Keratinocyte (primary cell): ENCODE data around the gene D2HGDH. TPM values are rescaled to one million over a fixed set of nuclear protein-coding genes. Genes with fewer than 3 reads are reported as not detected.

Experiments used
- DNase-seq: peaks from one replicate; pipeline ENCODE4 v3.0.0-alpha.2; 2011; ENCODE audit warnings: low read depth, missing footprints, low spot score
- FAIRE-seq: peaks from 2 replicates; lab custom pipeline; 2011; peaks lifted over from hg19 to GRCh38; lab: Jason Lieb, UNC
- H2AFZ ChIP-seq: 2 replicates; pipeline ENCODE4 v1.6.0; 2012; ENCODE audit warnings: low read length, control low read depth, inconsistent platforms; ENCODE audit not compliant: control insufficient read depth
- H3K27ac ChIP-seq: 2 replicates; pipeline ENCODE4 v1.5.1; 2011; ENCODE audit warnings: low read length; ENCODE audit not compliant: control insufficient read depth, insufficient read depth
- H3K27me3 ChIP-seq: 3 replicates; pipeline ENCODE4 v1.6.0; 2011; ENCODE audit warnings: low read length; ENCODE audit not compliant: control insufficient read depth, insufficient read depth; ENCODE audit errors: extremely low read depth
- H3K36me3 ChIP-seq, 2 experiments: 2 replicates in 1 of 2; 3 replicates in 1 of 2; pipeline ENCODE4 v1.5.1; 2011; ENCODE audit warnings: low read length in 2 of 2, mild to moderate bottlenecking in 1 of 2; ENCODE audit not compliant: control insufficient read depth in 2 of 2, insufficient read depth in 2 of 2; ENCODE audit errors: extremely low read depth in 1 of 2
- H3K4me1 ChIP-seq: 3 replicates; pipeline ENCODE4 v1.5.1; 2011; ENCODE audit warnings: low read length; ENCODE audit not compliant: control insufficient read depth, insufficient read depth; ENCODE audit errors: extremely low read depth
- H3K4me2 ChIP-seq: 3 replicates; pipeline ENCODE4 v1.6.0; 2011; ENCODE audit warnings: low read depth, low read length; ENCODE audit not compliant: control insufficient read depth, insufficient read depth; ENCODE audit errors: extremely low read depth
- H3K4me3 ChIP-seq, 3 experiments: fragments of 200-600 bp in 1 of 3; sonication (generic) in 1 of 3; 2 replicates in 2 of 3; 3 replicates in 1 of 3; pipeline ENCODE4 v1.5.1; 2011 to 2016; ENCODE audit warnings: low read length in 3 of 3, mild to moderate bottlenecking in 3 of 3, control low read depth in 2 of 3, inconsistent platforms in 1 of 3, low read depth in 1 of 3, mixed read lengths in 1 of 3, mixed run types in 1 of 3, moderate library complexity in 1 of 3; ENCODE audit not compliant: control insufficient read depth in 2 of 3, insufficient read depth in 2 of 3; ENCODE audit errors: extremely low read depth in 1 of 3
- H3K79me2 ChIP-seq: 2 replicates; pipeline ENCODE4 v1.6.0; 2012; ENCODE audit warnings: low read length; ENCODE audit not compliant: control insufficient read depth, insufficient read depth
- H3K9ac ChIP-seq: 3 replicates; pipeline ENCODE4 v1.6.0; 2011; ENCODE audit warnings: low read length; ENCODE audit not compliant: control insufficient read depth, insufficient read depth; ENCODE audit errors: extremely low read depth
- H3K9me1 ChIP-seq: 3 replicates; pipeline ENCODE4 v1.6.0; 2011; ENCODE audit warnings: low read length; ENCODE audit not compliant: control insufficient read depth, insufficient read depth; ENCODE audit errors: extremely low read depth
- H3K9me3 ChIP-seq: 2 replicates; pipeline ENCODE4 v1.5.1; 2012; ENCODE audit warnings: low read depth, low read length; ENCODE audit not compliant: control insufficient read depth
- H4K20me1 ChIP-seq: 3 replicates; pipeline ENCODE4 v1.6.0; 2011; ENCODE audit warnings: low read length; ENCODE audit not compliant: control insufficient read depth, insufficient read depth; ENCODE audit errors: extremely low read depth
- EZH2 ChIP-seq: IDR thresholded peaks from one replicate; pipeline ENCODE4 v1.6.1; 2012; ENCODE audit warnings: inconsistent platforms, mild to moderate bottlenecking, low read length, moderate library complexity
- dilution Hi-C: fragments of 300-500 bp; cut with MboI; formaldehyde crosslinking; loops from one replicate; pipeline ENCODE4 v1.7.0; 2020; ENCODE audit warnings: low sequenced_read_pairs; ENCODE audit not compliant: extremely low pct_ligation_motif_present
- polyA plus RNA-seq, 5 experiments: library from polyadenylated mRNA; depleted of rRNA in 3 of 5; stranded (reverse) in 3 of 5; stranded (forward) in 1 of 5; unstranded in 1 of 5; fragments of >200 nt; gene quantifications; 1 replicate in 1 of 5; 2 replicates in 3 of 5; 3 replicates in 1 of 5; pipeline versions ENCODE4 v1.2.1 to v1.2.3, GENCODE V29; 2011 to 2012; ENCODE audit warnings: missing spikeins in 2 of 5, low read depth in 1 of 5, low replicate concordance in 1 of 5
- TF ChIP-seq, protein P1 (sequence below), 3 experiments: IDR thresholded peaks in 1 of 3; conservative IDR thresholded peaks in 1 of 3; optimal IDR thresholded peaks in 1 of 3; 2 replicates in 2 of 3; 3 replicates in 1 of 3; pipeline versions ENCODE3 to v1.5.1; 2011; ENCODE audit warnings: low read length in 3 of 3, mild to moderate bottlenecking in 3 of 3, moderate library complexity in 2 of 3, control low read depth in 1 of 3, inconsistent platforms in 1 of 3; ENCODE audit not compliant: insufficient read depth in 2 of 3; ENCODE audit errors: extremely low read depth in 1 of 3

The D2HGDH gene
- polyA plus RNA-seq, 1 donor (not counting 4 experiments of a cell fraction or from before 2014, with no cell fraction given): 5.4 TPM

GRCh38 chr2:241795021-241795999 is 60.9 kb downstream of the D2HGDH start:
- H3K4me1 ChIP-seq: peaks cover 2% of the 10 kb centered on the region
- no peak for TF ChIP-seq EZH2
- TF ChIP-seq, protein P1, sequence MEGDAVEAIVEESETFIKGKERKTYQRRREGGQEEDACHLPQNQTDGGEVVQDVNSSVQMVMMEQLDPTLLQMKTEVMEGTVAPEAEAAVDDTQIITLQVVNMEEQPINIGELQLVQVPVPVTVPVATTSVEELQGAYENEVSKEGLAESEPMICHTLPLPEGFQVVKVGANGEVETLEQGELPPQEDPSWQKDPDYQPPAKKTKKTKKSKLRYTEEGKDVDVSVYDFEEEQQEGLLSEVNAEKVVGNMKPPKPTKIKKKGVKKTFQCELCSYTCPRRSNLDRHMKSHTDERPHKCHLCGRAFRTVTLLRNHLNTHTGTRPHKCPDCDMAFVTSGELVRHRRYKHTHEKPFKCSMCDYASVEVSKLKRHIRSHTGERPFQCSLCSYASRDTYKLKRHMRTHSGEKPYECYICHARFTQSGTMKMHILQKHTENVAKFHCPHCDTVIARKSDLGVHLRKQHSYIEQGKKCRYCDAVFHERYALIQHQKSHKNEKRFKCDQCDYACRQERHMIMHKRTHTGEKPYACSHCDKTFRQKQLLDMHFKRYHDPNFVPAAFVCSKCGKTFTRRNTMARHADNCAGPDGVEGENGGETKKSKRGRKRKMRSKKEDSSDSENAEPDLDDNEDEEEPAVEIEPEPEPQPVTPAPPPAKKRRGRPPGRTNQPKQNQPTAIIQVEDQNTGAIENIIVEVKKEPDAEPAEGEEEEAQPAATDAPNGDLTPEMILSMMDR (optimal IDR thresholded peaks at IDR 0.05 in 1 of 3, IDR thresholded peaks at IDR 0.05 in 1 of 3, conservative IDR thresholded peaks at IDR 0.05 in 1 of 3; ENCODE audit: extremely low read depth in 1 of 3, insufficient read depth in 2 of 3, low read length in 3 of 3): no peak
- no peak overlapping the region for H3K4me3 ChIP-seq
- DNase-seq (no peak), FAIRE-seq (no peak)
- H3K36me3 ChIP-seq: no peaks in the 10 kb centered on the region
- no peaks in the 10 kb centered on the region for H3K79me2 ChIP-seq
- no peak overlapping the region for H2AFZ ChIP-seq
- dilution Hi-C loops: no loop called here
- H4K20me1 ChIP-seq: no peaks in the 10 kb centered on the region
- no peaks in the 10 kb centered on the region for H3K9me3 ChIP-seq
- H3K27ac ChIP-seq: no peak overlapping the region
- H3K4me2 ChIP-seq: no peak overlapping the region
- H3K9ac ChIP-seq: no peak overlapping the region
- no peaks in the 10 kb centered on the region for H3K9me1 ChIP-seq
- H3K27me3 ChIP-seq: no peaks in the 10 kb centered on the region

DNA sequence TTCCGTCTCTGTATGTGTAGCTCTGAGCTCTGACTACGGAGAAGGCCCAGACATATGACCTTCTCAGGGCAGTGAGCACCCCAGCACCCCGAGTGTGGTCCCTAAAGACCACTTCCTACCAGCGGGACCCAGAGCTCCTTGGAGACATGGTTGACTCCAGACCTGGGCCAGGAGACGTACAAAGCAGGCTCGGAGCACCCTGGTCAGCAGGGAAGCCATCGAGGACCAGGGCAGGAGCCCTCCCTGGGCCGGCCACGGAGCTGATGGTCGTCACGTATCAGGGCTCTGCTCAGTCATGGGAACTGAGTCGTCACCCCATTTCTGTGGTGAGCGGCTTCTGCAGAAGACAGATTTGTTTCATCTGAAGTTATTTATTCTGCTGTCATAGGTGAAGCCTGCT is 61.8 kb downstream of the D2HGDH start:
- Histone ChIP-seq H3K79me2 (no peaks in the 10 kb centered on the region), H4K20me1 (no peaks in the 10 kb centered on the region), H2AFZ (no peak overlapping the region), H3K27ac (no peak overlapping the region), H3K27me3 (no peaks in the 10 kb centered on the region), H3K9ac (no peak overlapping the region), H3K9me3 (no peaks in the 10 kb centered on the region), H3K4me2 (no peak overlapping the region), H3K4me3 (no peak overlapping the region), H3K9me1 (no peaks in the 10 kb centered on the region), H3K4me1 (peaks cover 2% of the 10 kb centered on the region), H3K36me3 (no peaks in the 10 kb centered on the region)
- FAIRE-seq (no peak), DNase-seq (no peak)
- TF ChIP-seq, protein P1 (optimal IDR thresholded peaks at IDR 0.05 in 1 of 3, IDR thresholded peaks at IDR 0.05 in 1 of 3, conservative IDR thresholded peaks at IDR 0.05 in 1 of 3; ENCODE audit: extremely low read depth in 1 of 3, insufficient read depth in 2 of 3, low read length in 3 of 3): no peak
- TF ChIP-seq EZH2: no peak
- dilution Hi-C loops: no loop called here
